ENCODE measurements around the gene RPL22L1. TPM values are rescaled to one million over a fixed set of nuclear protein-coding genes. Genes with fewer than 3 reads are reported as not detected.

Gene RPL22L1
- total RNA-seq, 1 donor: 218 TPM

DNA sequence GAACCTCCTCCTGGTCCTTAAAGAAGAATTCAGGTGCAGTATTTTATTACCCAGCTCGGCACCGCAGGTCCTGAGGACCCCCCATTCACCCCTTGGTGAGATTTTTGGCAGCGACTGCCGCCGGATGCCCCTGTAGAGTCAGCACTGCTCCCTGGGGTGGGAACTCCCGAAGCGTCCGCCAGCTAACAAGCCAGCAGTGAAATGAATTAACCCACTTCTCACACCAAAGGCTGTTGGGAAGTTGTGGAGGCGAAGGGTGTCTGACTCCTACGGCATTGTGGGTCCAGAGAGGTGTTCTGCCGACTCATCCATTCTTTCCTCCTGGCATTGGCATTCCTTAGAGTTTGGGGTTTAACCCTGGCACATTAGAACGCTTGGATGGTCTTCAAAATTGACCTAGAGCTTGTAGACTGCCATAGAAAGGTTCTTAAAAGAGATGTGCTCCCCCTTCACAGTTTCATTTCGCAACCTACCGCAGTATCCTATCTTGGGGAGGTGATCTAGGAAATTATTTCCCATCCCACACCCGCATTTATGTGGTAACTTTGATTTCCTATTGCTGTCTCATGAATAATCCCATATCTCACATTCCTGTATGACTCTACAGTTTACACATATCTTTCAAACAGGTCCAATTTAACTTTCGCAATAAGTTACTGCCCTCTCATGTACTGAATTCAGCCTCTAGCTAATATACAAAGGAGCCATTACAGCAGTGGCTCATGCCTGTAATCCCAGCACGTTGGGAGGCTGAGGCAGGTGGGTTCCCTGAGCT, 39.3 kb upstream of the RPL22L1 start:
- H3K4me3 ChIP-seq (ENCODE audit: low read depth, low read length): no peak overlapping the region
- TF ChIP-seq, protein P1, sequence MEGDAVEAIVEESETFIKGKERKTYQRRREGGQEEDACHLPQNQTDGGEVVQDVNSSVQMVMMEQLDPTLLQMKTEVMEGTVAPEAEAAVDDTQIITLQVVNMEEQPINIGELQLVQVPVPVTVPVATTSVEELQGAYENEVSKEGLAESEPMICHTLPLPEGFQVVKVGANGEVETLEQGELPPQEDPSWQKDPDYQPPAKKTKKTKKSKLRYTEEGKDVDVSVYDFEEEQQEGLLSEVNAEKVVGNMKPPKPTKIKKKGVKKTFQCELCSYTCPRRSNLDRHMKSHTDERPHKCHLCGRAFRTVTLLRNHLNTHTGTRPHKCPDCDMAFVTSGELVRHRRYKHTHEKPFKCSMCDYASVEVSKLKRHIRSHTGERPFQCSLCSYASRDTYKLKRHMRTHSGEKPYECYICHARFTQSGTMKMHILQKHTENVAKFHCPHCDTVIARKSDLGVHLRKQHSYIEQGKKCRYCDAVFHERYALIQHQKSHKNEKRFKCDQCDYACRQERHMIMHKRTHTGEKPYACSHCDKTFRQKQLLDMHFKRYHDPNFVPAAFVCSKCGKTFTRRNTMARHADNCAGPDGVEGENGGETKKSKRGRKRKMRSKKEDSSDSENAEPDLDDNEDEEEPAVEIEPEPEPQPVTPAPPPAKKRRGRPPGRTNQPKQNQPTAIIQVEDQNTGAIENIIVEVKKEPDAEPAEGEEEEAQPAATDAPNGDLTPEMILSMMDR (IDR thresholded peaks at IDR 0.05; ENCODE audit: insufficient read depth, low read depth, low read length): no peak
- peak; percentile 93 for DNase-seq (ENCODE audit: low read depth)

DNA sequence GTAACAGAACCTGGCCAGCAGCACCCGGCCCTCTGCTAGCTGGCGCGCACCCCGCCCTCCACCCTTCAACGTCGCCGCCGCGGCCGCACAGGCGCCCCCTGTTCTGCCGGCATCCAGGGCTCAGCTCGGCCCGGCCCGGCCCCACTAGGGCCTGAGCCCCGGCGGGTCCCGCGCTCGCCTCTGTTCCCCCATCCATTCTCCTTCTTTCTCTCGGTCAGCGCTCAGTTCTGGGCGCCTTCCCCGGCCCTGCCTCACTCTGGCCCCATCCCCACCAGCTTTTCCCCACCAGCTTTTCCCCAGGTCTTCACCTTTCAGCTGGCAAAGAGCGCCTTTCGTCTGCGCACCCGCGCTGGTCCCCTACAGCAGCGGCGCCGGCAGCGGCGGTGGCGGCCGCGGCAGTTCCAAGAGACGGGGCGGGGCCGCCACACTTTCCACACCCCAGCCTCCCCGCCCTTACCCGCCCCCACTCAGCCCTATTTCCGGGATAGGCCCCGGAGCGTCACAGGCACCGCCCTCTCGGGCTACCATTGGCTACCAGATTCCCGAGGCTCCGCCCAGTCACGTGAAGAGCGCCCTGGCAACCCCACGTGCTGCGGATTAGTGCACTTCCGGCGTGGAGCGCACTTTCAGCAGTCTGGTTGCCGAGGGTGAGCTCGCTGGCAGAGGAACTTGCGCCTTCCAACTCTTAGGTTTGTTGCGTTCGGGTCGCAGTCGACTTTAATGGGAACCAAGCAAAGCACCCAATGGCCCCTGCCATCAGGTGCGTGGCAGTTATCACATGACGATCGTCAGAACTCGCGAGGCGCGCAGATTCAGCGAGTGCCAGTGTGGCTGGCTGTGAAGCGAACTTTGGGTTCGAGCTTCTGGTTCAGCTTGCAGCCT, 38.5 kb upstream of the RPL22L1 start, which contains the start of gene EIF5A2:
EIF5A2 (minus strand) TSS at position 403 of the 882 bp plus-strand sequence. CDS start 831 bp downstream, outside the sequence.
- peak within 1 kb of the TSS; percentile 80 for H3K4me3 ChIP-seq (ENCODE audit: low read depth, low read length)
- peak; percentile 95 for DNase-seq (ENCODE audit: low read depth)
- TF ChIP-seq, protein P1 (IDR thresholded peaks at IDR 0.05; ENCODE audit: insufficient read depth, low read depth, low read length): no peak

DNA sequence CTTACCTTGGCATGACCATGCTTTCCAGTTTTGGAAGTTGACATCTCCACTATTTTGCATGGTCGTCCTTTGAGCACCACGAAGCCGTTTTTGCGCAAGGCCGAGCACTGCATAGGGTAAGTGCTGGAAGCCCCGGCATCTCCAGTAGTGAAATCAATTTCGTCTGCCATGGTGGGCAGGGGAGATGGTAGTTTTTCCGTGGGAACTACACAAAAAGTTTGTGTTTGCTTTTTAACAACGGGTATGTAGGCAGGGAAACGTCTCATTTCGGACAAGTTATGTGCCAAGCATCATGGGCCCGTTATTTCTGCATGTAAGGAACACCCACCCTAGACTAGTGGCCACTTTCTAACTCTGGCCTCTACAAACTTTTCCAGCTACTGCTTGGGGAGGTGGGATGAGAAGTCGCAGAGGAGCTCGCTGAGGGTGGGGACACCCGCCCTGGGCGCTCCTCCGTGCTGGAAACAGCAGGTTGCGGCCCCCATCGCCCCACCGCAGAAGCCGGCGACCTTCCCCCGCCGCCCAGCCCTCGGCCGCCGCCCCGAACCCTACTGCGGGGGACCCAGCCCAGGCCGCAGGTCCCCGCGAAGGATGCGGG, 37.7 kb upstream of the RPL22L1 start:
- peak overlapping the region; percentile 80 for H3K4me3 ChIP-seq (ENCODE audit: low read depth, low read length)
- TF ChIP-seq, protein P1 (IDR thresholded peaks at IDR 0.05; ENCODE audit: insufficient read depth, low read depth, low read length): no peak
- DNase-seq (ENCODE audit: low read depth): peak; percentile 35

DNA sequence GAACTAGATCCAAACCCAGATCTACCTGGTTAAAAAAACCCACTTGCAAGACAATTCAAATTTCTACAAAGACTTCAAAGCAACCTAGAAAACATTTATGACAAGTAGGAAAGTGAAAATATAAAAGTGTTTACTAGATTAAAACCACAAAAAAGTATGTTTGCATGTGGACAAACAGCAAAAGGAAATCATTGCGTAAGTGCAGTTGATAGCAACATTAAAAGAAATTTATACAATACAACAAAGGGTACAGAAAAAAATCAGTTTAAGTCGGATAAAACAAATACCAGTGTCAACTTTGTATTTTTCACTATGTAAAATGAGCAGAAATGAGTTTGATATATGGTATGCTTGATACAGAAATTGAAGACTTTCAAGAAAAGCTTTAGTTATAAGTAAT, 35.9 kb upstream of the RPL22L1 start:
- peak; percentile 29 for DNase-seq (ENCODE audit: low read depth)
- TF ChIP-seq, protein P1 (IDR thresholded peaks at IDR 0.05; ENCODE audit: insufficient read depth, low read depth, low read length): no peak
- H3K4me3 ChIP-seq (ENCODE audit: low read depth, low read length): no peak overlapping the region

DNA sequence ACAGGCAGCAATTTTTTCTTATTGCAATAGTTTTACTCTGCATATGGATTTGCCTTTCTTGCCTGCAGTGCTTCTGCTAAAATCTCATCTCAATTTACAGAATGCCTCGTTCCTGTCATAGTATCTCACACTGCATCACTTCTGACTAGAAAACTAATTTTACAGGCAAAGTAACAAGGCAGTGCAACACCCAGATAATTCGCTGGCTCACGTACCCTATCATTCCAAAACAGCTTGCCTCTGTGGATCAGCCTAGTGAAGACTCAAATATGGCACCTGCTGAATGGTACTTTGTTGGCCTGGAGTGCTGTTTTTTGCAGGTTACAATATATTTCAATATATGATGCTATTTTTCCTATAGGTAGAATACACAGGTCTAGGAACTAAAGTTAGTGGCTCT, 33.1 kb upstream of the RPL22L1 start:
- TF ChIP-seq, protein P1 (IDR thresholded peaks at IDR 0.05; ENCODE audit: insufficient read depth, low read depth, low read length): no peak
- no peak for DNase-seq (ENCODE audit: low read depth)
- no peak overlapping the region for H3K4me3 ChIP-seq (ENCODE audit: low read depth, low read length)

DNA sequence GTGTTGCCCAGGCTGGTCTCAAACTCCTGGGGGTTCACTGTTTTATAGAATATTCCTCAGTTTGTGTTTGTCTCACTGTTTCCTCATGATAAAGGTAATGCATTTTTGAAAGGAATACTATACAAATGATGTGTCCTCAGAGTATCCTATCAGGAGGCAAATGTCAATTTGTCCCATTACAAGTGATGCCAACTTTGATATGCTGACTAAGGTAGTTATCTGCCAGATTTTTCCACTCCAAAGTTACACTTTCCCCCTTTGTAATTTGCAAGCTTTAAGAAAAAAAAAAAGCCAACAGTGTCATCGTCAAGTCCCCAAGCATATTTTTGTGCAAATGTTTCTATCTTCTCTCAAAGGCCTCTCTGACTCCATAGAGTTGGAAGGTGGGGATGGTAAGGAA, 29.5 kb upstream of the RPL22L1 start:
- TF ChIP-seq, protein P1 (IDR thresholded peaks at IDR 0.05; ENCODE audit: insufficient read depth, low read depth, low read length): no peak
- no peak for DNase-seq (ENCODE audit: low read depth)
- H3K4me3 ChIP-seq (ENCODE audit: low read depth, low read length): no peak overlapping the region

Data from fibroblast of villous mesenchyme (primary cell).